HG03103 (cell line): ENCODE data around the gene OMA1.

Experiments
- ATAC-seq: cut with Tn5 transposase; IDR thresholded peaks from one replicate; pipeline ENCODE4 v1.9.1; 2021; ENCODE audit warnings: low read depth; ENCODE audit not compliant: unreplicated experiment

Gene OMA1

GRCh38 chr1:58435376-58435775 is 111.2 kb downstream of the OMA1 start:
- no peak for ATAC-seq

- no peak for ATAC-seq
These were observed 111.9 kb downstream of the OMA1 start for GRCh38 chr1:58434607-58435006.

- ATAC-seq: no peak
These were observed 112.3 kb downstream of the OMA1 start for GRCh38 chr1:58434181-58434580.

- no peak for ATAC-seq
These were observed 113.5 kb downstream of the OMA1 start for GRCh38 chr1:58432851-58433668.

- no peak for ATAC-seq
These were observed 114.5 kb downstream of the OMA1 start for GRCh38 chr1:58431901-58432620.
